GM18868 (cell line): ENCODE measurements around the gene GLT1D1.
"Not testable (repeated sequence)": the region's sequence is repeated elsewhere in the genome, so short reads cannot be mapped to it uniquely, and the experiment has no call there.

Source experiments
- ATAC-seq: cut with Tn5 transposase; IDR thresholded peaks from one replicate; pipeline ENCODE4 v1.9.1; 2021; ENCODE audit warnings: mild to moderate bottlenecking, moderate library complexity; ENCODE audit not compliant: unreplicated experiment

GLT1D1 gene

GRCh38 chr12:128820253-128820652, 33.0 kb upstream of the GLT1D1 start:
- ATAC-seq: no peak

DNA sequence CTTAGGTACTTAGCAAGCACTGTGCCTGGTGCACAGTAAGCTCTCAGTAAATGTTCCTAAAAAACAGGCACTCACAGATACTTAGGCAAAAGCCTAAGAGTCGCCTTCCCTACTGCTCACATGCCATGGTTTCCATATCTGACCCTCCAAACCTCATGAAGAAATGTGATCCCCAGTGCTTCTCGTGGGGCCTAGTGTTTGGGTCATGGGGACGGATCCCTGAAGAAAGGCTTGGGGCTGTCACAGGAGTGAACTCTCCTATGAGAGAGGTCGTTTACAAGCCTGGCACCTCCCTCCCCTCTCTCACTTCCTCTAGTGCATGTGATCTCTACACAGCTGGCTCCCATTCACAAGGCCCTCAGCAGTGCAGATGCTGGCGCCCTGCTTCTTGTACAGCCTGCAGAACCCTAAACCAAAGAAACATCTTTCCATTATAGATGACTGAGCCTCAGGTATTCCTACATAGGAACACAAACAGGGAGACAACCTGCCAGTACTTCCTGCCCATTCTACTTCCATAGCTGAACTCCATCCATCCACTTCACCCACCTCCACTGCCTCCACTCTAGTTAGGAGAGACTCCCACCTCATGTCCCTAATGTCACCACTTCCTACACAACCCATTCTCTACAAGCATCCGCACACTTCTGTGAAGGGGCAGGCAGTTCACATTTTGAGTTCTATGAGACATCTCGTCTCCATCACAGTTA, 32.4 kb upstream of the GLT1D1 start:
- ATAC-seq: peak; percentile 49

DNA sequence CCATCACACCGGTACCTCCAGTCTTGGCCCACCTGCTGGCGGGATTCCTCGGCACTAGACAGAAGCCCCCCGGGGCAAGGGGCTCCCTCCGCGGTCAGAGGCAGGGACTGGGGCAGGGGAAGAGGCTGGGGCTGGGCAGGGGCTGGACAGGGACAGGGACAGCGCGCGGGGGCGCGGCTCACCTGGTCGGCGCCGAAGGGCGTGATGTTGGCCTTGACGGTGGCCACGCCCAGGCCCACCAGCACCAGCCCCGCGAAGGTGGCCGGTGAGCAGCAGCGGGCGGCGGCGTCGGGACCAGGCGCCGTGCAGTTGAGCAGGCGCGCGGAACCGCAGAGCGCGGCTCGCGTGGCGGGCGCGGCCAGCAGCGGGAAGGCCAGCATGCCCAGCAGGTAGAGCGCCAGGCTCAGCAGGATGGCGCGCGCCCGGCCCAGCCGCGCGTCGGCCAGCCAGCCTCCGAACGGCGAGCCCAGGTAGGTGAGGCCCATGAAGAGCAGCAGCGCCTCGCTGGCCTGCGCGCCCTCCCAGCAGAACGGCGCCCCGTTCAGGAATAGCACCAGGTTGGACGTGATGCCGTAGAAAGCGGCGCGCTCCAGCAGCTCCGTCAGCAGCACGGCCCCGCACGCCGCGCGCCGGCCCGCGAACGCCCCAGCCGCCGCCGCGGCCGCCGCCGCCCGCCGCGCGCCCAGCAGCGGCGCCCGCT, 29.9 kb upstream of the GLT1D1 start:
- peak; percentile 16 for ATAC-seq

GRCh38 chr12:128823916-128824839, 29.1 kb upstream of the GLT1D1 start, which contains the start of gene SLC15A4:
SLC15A4 (minus strand) TSS chr12:128823958; CDS start chr12:128823943, 15 bp downstream.
- peak; percentile 80 for ATAC-seq

- no peak for ATAC-seq
Measured at GRCh38 chr12:128825835-128826234, 27.4 kb upstream of the GLT1D1 start.

- ATAC-seq: no peak
Measured at GRCh38 chr12:128827724-128828123, 25.6 kb upstream of the GLT1D1 start.

- peak; percentile 88 for ATAC-seq
Measured at GRCh38 chr12:128829861-128830504, 23.3 kb upstream of the GLT1D1 start.

DNA sequence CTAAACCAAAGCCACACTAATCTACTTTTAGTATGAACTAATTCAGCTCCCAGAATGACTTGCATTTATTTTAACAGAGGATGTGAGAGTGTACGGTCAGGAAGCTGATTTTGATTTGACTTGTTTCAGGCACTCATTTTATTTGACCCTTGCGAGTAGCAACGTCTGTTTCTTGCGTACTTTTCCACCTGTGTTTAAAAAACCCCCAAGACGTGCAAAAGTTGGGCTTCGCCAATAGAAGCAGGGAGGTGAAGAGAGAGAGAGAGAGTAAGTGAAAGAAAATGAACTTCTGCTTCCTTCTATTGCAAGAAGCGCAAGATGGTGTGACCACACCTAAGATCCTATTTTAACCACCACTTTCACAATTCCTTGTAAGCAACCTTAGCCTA, 22.8 kb upstream of the GLT1D1 start:
- ATAC-seq: peak; percentile 60

DNA sequence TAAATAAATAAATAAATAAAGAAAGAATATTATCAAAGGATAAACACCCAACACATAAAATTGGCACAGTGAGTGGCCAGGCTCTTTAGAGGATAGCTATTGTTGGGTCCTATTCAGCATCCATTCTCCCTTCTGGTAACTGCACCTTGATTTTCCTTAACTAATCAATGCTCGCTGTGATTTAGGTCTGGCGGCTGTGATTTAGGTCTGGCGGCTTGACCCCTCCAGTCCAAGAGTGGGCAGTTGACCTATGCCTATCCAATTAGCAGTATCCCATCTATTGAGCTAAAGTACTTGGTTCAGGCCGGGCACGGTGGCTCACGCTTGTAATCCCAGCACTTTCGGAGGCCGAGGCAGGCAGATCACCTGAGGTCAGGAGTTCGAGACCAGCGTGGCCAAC, 19.9 kb upstream of the GLT1D1 start:
- no peak for ATAC-seq

GRCh38 chr12:128839885-128840284, 13.4 kb upstream of the GLT1D1 start:
- ATAC-seq: not testable (repeated sequence)

DNA sequence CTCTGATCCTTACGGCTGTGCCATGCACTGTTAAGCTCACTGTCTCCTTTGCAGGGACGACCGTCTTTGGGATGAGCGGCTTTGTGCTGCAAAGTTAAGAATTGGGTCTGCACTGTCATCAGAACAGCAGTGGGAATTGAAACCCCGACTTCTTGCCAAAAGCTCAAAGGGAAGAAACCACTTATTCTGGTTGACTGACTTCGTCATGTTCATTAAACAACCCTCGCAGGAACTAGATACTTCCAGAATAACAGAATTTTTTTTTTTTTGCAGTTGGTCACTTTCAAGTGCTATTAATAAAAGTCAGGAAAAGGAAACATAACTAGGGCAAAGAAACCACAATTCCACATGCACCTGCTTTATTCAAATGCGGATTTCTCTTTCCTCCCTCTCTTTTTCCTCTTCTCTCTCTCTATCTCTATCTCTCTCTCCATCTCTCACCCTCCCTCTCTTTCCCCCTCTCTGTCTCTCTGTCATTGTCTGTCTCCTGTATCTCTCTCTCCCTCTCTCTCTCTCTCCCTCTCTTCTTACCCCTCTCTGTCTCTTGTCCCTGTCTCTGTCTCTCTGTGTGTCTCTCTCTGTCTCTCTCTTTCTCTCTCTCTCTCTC, 12.3 kb upstream of the GLT1D1 start:
- ATAC-seq: peak; percentile 89

DNA sequence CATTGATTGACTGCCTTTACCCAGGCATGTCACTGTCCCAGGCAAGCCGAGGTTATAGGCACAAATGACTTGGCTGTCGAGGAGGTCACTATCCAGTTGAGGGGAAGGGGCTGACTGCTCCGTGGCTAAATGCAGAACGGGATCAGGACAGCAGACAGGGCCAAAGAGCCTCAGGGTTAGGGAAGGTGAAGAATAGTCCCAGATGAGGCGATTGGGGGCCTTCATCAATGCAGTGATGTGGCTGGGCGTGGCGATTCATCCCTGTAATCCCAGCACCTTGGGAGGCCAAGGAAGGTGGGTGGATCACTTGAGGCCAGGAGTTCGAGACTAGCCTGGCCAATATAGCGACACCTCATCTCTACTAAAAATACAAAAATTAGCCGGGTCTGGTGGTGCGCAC, 10.7 kb upstream of the GLT1D1 start:
- ATAC-seq: no peak

GRCh38 chr12:128843538-128843937, 9.7 kb upstream of the GLT1D1 start:
- no peak for ATAC-seq

DNA sequence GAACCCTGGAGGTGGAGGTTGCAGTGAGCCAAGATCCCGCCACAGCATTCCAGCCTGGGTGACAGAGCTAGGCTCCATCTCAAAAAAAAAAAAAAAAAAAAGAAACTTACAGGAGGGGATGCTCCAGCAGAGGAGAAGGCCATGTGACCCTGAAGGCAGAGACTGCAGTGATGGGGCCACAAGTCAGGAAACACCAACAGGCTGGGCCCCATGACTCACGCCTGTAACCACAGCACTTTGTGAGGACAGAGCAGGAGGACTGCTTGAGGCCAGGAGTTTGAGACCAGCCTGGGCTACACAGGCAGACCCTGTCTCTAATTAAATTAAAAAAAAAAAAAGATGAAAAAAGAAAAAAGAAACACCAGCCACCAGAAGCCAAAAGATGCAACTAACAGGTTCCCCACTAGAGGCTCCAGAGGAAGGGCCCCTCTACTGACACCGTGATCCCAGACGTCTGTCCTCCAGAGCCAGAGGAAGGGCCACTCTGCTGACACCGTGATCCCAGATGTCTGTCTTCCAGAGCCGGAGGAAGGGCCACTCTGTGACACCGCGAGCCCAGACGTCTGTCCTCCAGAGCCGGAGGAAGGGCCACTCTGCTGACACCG, 9.1 kb upstream of the GLT1D1 start:
- peak; percentile 44 for ATAC-seq

- ATAC-seq: not testable (repeated sequence)
Measured at GRCh38 chr12:128846671-128847070, 6.6 kb upstream of the GLT1D1 start.

DNA sequence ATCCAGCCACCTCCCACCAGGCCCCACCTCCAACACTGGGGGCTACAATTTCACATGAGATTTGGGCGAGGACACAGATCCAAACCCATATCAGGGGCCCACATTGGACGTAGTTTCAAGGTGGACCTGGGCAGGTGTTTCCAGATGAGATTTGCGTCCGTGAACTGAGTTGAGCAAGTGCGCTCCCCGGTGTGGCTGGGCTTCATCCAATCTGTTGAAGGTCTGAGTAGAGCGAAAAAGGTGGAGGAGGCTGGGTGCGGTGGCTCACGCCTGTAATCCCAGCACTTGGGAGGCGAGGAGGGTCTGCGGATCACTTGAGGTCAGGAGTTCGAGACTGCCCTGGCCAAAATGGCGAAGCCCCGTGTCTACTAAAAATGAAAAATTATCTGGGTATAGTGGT, 4.9 kb upstream of the GLT1D1 start:
- no peak for ATAC-seq

GRCh38 chr12:128849806-128850205, 3.5 kb upstream of the GLT1D1 start:
- ATAC-seq: not testable (repeated sequence)

- ATAC-seq: no peak
Measured at GRCh38 chr12:128850400-128850799, 2.9 kb upstream of the GLT1D1 start.

DNA sequence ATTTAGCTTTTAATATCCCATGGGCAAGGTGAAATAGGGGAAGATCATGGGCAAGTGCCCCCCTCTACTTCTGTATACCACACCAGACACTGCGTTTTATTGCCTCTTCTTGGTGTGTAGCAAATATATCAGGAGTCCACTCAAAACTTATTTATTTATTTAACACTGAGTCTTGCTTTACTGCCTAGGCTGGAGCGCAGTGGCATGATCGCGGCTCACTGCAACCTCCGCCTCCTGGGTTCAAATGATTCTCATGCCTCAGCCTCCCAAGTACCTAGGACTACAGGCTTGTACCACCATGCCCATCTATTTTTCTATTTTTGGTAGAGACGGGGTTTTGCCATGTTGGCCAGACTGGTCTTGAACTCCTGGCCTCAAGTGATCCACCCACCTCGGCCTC, 1.8 kb upstream of the GLT1D1 start:
- ATAC-seq: not testable (repeated sequence)
